ENCODE measurements around the gene PPP1R1A.

PPP1R1A gene

DNA sequence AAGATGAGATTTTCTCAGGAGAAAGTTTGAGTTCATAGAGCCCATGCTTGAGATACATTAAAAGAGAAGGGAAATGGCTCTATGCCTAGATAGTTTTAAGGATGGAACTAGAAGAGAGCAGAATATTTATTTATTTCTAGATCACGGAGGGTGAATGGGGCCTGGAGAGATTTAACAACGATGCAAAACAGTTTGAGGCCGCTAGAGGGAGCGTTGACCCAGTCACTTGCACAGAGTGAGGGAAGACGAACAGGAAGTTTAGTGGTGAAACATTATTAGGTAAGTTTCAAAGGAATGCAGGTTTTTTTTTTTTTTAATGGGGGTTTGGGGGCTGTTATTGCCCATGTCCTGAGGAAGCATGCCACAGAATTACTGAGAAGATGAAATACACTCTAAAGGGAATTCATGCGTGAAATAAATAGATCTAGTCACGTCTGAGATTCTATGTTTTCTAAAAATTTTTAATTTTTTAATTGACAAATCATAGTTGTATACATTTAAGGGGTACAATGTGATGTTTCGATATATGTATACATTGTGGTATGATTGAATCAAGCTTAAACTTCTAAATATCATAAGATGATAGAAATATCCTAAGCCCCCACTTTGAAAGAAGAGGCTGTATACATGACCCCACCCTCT, 14.8 kb upstream of the PPP1R1A start:
- peak; percentile 55 for DNase-seq

DNA sequence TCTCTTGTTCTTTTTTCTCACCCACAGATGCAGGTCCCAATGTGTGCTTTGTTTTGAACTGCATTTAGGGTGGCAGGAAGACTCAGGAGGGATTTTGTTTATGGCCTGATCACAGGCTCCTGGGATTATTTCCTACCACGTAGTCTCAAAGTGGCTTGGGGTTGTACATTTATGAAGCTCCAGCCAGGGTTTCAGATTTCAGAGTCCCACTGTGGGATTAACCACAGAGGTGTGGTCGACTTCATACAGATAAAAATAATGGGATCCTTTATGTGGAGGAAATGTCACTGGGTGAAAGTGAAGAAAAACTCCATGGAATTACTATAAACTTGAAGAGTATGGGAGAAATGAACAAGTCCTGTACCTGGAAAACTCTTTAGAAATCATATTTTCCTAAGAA, 14.2 kb upstream of the PPP1R1A start:
- no peak for DNase-seq

DNA sequence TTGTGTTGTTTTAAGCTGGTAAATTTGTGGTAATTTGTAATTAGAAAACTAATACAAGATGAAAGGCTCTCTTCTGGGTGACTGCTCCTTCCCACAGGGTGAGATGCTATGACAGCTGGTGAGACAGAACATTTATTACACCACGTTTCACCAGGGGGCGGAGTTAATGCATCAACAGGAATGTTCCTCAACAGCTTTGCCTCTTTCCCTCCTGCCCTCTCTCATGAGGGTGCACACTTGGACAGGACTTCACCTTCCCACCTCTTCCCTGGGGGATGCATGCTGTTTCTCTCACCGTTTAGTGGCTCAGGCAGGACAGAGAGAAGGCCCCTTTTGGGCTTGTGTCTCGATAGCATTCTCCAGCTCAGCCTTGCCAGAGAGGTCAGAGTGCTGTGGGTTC, 13.4 kb upstream of the PPP1R1A start:
- no peak for DNase-seq

DNA sequence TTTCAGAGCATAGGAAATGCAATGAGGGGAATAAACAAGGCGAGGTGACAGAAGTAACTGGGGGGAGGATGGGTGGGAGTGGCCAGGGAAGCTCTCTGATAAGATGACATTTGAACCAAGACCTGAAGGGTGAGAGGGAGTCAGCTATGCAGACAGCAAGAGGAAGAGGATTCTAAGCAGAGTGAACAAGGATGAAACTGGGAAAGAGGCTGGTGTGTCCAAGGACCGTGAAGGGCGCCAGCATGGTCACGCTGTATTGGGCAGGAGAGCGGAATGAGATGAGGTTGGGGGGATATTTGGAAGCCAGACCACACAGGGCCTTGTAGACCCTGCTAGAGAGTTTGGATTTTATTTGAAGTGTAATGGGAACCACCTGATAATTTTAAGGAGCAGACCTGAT, 10.5 kb upstream of the PPP1R1A start:
- no peak for DNase-seq

GRCh38 chr12:54596526-54596946, 8.1 kb upstream of the PPP1R1A start:
- DNase-seq: peak; percentile 54

DNA sequence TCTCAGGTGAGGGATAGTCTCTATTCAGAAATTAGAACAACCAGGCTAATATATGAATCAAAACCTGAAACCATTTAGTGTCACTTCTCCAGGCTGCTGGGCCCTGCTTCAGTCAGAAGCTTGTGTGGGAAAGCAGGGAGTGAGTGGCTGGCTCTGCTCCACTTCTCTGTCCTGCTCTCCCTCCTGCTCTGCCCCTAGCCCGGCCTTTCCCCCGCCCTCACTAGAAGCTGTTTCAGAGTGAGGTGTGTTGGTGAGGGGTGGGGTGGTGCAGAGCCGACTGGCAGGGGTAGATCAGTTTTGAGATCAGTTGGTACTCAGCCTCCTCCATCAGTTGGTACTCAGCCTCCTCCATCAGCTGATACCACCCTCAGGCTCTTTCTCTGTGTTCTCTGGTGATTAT, 7.0 kb upstream of the PPP1R1A start:
- DNase-seq: no peak

GRCh38 chr12:54593725-54594124, 5.3 kb upstream of the PPP1R1A start:
- no peak for DNase-seq

DNA sequence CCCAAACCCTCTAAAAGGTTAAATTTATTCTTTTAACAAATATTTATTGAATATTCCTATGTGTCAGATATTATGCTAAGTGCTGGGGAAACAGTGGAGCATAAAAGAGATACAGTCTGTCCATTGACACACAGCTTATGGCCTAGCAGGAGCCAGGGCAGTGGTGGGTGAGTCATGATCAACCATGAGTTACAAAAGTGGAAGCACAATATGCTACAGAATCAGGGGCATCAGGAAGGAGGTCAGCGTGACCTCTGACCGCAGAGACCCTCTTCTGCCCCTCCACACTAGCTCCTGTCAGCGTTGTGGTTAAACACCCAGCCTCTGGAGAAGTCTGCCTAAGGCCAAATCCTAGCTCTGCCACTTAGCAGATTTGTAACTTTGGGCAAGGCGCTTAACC, 4.7 kb upstream of the PPP1R1A start:
- no peak for DNase-seq

DNA sequence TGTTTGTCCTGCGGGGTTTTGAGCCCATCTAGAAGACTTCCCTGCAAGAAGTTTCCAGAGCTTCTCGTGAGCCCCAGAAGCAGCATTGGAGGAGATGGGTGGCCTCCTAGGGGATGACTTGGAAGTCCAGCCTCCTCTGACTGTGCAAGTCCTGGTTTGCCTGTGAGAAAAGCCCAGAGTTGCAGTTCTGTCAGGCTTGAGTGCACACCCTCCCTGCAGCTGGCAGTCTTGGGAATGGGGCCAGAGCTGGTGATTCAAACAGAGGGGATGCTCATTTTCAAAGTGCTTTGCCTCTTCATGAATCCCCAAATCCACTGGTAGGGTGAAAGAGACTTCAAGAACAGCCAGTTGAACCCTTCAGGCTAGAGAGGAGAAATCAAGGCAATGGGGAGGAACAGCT, 3.9 kb upstream of the PPP1R1A start:
- no peak for DNase-seq

DNA sequence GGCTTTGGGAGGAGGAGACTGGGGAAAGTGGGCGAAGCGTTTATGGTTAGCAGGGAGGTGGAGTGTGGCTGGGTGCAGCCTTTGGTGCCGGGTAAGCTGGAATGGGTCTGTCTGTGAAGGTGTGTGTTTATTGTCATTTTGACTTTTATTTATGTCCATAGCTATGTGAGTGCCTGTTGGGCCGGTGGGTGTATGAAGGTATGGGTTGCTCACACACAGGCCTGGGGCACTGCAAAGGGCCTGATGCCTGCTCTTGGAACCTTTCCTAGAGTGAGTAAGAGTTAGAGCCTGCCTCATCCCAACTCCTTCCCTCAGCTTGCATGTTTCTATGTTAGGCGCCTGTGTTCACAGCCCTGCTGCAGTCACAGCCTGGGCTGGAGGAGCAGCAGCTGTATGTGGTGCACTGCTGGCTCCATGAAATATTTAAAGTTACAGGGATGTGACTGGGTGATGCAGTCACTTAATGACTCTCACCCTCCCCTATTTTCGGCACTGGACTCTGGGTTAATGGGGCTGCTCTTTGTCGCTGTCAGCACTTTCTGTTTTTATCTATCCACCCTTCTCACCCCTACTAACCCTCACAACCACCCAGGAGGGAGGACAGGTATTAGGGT, 2.6 kb upstream of the PPP1R1A start:
- no peak for DNase-seq

- DNase-seq: no peak
These were observed 1.5 kb upstream of the PPP1R1A start for GRCh38 chr12:54589964-54590363.

DNA sequence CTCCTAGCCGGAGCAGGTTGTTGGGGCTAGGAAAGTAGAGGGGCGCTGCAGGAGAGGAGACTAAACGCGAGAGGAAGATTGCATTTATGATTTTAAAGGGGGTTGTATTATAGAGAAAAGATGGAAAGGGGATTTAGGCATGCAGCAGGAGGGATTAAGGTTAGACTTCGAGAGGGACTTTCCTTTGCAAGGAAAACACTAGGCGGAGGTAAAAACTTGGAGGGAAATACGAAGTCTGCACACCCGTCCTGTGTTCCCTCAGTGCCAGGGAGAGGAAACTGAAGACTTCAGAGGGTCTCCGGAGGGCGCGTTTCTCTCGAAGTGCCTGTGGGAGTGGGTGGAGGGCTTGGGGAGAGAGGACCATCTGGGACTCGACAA, 420 bp upstream of the PPP1R1A start:
- DNase-seq: no peak

DNA sequence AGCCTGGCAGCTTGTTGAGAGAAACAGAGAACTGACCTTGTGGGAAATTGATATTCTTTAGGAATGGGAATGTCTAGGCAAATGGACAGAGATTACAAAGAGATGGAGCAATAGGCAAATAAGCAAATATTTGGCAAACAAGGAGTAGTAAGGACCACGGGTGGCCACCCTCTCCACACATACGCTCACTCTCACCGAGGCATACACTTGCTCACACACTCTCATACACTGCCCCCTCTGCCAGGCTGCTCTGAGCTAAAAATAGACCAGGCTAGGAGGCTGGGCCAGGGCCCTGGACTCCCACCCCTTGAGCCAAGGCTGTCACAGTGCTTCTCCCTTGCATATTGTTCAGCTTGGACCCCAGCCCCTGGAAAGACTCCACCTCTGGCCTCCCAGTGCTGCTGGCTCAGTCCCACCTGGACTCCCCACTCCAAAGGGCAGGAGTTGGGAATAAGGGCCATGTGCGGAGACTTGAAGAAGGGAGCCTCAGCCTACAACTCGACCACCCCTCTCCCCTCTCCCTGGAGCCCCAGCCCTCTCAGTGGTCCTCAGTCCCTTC, 1.1 kb downstream of the PPP1R1A start:
- peak; percentile 11 for DNase-seq

DNA sequence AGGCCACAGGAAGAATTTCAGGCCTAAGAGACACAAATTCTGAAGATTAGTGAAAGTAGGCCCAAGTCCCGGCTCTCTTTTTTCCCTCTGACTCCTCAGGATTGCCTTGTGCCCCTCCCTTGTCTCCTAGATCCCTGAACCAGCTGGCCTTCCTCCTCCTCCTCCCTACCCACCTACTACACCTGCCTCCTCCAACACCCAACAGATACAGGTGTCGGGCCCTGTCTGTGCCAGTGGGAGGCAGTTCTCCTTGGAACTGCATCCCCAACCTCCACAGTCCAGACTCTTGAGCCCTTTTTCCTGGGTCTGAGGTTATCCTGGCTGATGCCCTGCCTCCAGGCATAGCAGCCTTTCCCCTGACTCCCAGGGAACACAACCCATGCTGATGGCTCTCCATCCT, 1.8 kb downstream of the PPP1R1A start:
- DNase-seq: no peak

GRCh38 chr12:54585243-54585642, 3.2 kb downstream of the PPP1R1A start:
- no peak for DNase-seq

- DNase-seq: no peak
These were observed 4.3 kb downstream of the PPP1R1A start for GRCh38 chr12:54584128-54584527.

- no peak for DNase-seq
These were observed 4.7 kb downstream of the PPP1R1A start for GRCh38 chr12:54583726-54584125.

DNA sequence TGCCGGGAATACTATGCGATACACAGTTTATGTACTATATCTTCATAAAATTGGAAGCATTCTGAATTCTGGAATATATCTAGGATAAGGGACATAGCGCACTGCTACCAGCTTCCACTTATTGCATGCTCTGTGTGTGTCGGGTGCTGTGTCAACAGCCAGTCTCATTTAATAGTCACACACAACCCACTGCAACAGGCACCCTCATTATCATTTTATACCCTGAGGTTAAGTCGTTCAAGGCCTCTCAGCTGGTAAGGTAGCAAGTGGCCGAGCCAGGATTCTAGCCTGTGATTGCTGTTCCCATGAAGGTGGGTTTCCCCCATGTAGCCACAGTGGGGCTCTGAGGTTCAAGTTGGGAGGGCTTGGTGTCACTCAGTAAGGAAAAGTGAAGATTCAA, 7.0 kb downstream of the PPP1R1A start:
- no peak for DNase-seq

GRCh38 chr12:54579696-54580333, 8.6 kb downstream of the PPP1R1A start:
- DNase-seq: peak; percentile 60

DNA sequence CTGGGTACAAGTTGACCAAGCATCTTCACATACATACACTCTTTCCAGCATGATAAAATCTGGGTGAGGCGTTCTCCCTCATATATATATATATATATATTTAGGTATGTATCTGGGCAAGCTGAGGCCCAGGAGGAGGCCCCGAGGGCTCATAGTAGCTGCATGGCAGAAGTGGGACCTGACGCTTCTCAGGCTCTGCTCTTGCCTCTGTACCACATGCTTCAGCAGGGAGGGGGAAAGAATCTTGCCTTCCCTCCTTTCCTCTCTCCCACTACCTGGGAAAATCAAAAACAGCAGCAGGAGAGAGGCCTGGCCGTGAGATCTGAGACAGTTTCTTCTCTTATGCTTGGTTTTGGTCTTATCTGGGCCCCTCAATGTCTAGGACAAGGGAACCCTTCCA, 9.2 kb downstream of the PPP1R1A start:
- no peak for DNase-seq

DNA sequence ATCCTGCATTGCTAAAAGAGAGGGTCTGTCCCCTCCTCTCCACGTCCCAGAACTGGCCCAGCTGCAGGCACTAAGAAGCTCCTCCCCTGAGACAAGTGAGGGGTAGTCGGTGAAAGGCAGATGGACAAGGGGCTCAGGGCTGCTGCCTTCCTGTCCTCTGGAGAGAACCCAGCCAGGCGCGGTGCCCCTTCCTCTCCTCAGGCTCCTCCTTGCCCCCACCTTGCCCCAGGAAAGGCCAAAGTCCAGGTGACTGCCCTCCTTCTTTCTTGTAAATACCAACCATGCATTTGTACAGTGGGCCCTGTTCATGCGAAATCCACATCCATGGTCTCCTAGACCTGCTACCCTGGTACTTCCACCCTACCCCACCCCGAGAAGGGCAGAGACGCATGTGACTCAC, 9.7 kb downstream of the PPP1R1A start:
- DNase-seq: no peak

GRCh38 chr12:54572881-54573280, 15.6 kb downstream of the PPP1R1A start:
- DNase-seq: no peak

DNA sequence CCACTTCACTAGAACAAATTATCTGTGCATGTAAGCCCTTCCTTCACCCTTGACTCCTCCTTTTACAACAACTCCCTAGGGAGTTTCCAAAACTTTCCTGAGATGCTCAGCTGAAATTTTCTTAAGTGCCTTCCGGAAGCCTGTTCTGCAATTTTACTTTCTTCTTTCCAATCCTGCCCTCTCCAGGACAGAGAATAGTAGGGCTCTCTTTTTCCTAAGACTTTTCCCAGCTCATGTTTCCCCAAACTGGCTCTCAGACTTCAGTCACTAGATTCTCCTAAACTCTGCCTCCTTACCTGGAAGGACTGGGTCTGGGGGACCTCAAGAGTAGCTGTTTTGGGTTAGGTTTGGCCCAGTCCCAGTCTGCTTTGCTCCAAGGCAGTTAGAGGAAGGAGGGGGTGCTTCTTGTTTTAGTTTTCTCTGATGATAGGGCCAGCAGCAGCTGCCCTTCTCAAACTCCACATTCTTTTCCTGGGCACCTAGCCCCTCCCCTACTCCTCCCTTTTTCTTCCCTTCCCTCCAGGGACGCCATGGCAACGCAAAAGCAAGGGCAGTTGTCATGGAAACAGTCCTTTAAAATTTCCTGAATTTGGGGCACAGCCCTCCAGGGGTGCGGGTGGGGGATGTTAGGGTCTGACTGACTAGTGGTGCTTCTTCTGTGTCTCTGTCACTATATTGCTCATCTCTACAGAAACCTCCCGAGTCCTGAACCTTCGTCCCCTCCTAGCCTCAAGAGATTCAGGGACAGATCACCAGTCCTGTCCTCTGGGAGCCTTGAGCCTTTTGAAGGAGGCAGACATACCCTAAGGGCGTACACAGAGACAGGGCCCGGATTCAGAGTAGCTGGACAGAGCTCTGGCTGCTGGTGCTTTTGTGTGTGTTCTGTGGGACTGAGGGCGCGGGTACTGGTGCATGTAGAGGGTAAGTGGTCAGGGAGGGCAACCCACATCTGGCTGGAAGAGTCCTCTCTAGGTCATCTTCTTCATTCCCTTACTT, 17.0 kb downstream of the PPP1R1A start:
- DNase-seq: no peak
